ENCODE measurements around the gene MPHOSPH10. TPM values are rescaled to one million over a fixed set of nuclear protein-coding genes. Genes with fewer than 3 reads are reported as not detected.

The MPHOSPH10 gene
- total and polyA plus RNA-seq, 2 of the 13 experiments (the other 11 are each of a cell fraction or from before 2014, with no cell fraction given) = 37.8 to 137 TPM

GRCh38 chr2:71129902-71130151, 607 bp upstream of the MPHOSPH10 start (continued):
- TF ChIP-seq, protein P1, sequence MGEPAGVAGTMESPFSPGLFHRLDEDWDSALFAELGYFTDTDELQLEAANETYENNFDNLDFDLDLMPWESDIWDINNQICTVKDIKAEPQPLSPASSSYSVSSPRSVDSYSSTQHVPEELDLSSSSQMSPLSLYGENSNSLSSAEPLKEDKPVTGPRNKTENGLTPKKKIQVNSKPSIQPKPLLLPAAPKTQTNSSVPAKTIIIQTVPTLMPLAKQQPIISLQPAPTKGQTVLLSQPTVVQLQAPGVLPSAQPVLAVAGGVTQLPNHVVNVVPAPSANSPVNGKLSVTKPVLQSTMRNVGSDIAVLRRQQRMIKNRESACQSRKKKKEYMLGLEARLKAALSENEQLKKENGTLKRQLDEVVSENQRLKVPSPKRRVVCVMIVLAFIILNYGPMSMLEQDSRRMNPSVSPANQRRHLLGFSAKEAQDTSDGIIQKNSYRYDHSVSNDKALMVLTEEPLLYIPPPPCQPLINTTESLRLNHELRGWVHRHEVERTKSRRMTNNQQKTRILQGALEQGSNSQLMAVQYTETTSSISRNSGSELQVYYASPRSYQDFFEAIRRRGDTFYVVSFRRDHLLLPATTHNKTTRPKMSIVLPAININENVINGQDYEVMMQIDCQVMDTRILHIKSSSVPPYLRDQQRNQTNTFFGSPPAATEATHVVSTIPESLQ (CRISPR knock-in tag; conservative IDR thresholded peaks at IDR 0.05) = no peak
- TF ChIP-seq SPEN (CRISPR knock-in tag; IDR thresholded peaks at IDR 0.05; ENCODE audit: low read depth) (no peak), MBNL3 (CRISPR knock-in tag; conservative IDR thresholded peaks at IDR 0.05) (no peak), CAMTA2 (CRISPR knock-in tag; IDR thresholded peaks at IDR 0.05; ENCODE audit: borderline replicate concordance) (peak; percentile 41; the same call in 1 of the 2 replicates), SIX4 (CRISPR knock-in tag; IDR thresholded peaks at IDR 0.05) (no peak), KAT7 (CRISPR knock-in tag; IDR thresholded peaks at IDR 0.05; ENCODE audit: borderline replicate concordance) (no peak; the same call in 1 of the 2 replicates), ZMYM2 (CRISPR knock-in tag; IDR thresholded peaks at IDR 0.05) (no peak), ZNF552 (CRISPR knock-in tag; IDR thresholded peaks at IDR 0.05; ENCODE audit: borderline replicate concordance) (no peak), SALL2 (CRISPR knock-in tag; IDR thresholded peaks at IDR 0.05) (peak; percentile 55; the same call in 1 of the 2 replicates), JARID2 (CRISPR knock-in tag; IDR thresholded peaks at IDR 0.05; ENCODE audit: insufficient replicate concordance) (no peak), POGZ (CRISPR knock-in tag; IDR thresholded peaks at IDR 0.05) (no peak), ZMAT3 (CRISPR knock-in tag; conservative IDR thresholded peaks at IDR 0.05) (no peak), EEA1 (CRISPR knock-in tag; IDR thresholded peaks at IDR 0.05; ENCODE audit: borderline replicate concordance) (peak; percentile 94; the same call in 1 of the 2 replicates), GTF3A (CRISPR knock-in tag; conservative IDR thresholded peaks at IDR 0.05) (peak; percentile 59), ZNF460 (CRISPR knock-in tag; IDR thresholded peaks at IDR 0.05; ENCODE audit: borderline replicate concordance) (no peak; the same call in 1 of the 2 replicates)
- TF ChIP-seq, protein P2, sequence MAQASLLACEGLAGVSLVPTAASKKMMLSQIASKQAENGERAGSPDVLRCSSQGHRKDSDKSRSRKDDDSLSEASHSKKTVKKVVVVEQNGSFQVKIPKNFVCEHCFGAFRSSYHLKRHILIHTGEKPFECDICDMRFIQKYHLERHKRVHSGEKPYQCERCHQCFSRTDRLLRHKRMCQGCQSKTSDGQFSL (CRISPR knock-in tag; IDR thresholded peaks at IDR 0.05) = no peak; the same call in 1 of the 2 replicates
- TF ChIP-seq, protein P3, sequence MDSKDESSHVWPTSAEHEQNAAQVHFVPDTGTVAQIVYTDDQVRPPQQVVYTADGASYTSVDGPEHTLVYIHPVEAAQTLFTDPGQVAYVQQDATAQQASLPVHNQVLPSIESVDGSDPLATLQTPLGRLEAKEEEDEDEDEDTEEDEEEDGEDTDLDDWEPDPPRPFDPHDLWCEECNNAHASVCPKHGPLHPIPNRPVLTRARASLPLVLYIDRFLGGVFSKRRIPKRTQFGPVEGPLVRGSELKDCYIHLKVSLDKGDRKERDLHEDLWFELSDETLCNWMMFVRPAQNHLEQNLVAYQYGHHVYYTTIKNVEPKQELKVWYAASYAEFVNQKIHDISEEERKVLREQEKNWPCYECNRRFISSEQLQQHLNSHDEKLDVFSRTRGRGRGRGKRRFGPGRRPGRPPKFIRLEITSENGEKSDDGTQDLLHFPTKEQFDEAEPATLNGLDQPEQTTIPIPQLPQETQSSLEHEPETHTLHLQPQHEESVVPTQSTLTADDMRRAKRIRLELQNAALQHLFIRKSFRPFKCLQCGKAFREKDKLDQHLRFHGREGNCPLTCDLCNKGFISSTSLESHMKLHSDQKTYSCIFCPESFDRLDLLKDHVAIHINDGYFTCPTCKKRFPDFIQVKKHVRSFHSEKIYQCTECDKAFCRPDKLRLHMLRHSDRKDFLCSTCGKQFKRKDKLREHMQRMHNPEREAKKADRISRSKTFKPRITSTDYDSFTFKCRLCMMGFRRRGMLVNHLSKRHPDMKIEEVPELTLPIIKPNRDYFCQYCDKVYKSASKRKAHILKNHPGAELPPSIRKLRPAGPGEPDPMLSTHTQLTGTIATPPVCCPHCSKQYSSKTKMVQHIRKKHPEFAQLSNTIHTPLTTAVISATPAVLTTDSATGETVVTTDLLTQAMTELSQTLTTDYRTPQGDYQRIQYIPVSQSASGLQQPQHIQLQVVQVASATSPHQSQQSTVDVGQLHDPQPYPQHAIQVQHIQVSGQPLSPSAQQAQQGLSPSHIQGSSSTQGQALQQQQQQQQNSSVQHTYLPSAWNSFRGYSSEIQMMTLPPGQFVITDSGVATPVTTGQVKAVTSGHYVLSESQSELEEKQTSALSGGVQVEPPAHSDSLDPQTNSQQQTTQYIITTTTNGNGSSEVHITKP (CRISPR knock-in tag; IDR thresholded peaks at IDR 0.05; ENCODE audit: low read depth) = no peak
- TF ChIP-seq, protein P4, sequence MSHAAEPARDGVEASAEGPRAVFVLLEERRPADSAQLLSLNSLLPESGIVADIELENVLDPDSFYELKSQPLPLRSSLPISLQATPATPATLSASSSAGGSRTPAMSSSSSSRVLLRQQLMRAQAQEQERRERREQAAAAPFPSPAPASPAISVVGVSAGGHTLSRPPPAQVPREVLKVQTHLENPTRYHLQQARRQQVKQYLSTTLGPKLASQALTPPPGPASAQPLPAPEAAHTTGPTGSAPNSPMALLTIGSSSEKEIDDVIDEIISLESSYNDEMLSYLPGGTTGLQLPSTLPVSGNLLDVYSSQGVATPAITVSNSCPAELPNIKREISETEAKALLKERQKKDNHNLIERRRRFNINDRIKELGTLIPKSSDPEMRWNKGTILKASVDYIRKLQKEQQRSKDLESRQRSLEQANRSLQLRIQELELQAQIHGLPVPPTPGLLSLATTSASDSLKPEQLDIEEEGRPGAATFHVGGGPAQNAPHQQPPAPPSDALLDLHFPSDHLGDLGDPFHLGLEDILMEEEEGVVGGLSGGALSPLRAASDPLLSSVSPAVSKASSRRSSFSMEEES (CRISPR knock-in tag; IDR thresholded peaks at IDR 0.05) = no peak
- TF ChIP-seq, protein P5, sequence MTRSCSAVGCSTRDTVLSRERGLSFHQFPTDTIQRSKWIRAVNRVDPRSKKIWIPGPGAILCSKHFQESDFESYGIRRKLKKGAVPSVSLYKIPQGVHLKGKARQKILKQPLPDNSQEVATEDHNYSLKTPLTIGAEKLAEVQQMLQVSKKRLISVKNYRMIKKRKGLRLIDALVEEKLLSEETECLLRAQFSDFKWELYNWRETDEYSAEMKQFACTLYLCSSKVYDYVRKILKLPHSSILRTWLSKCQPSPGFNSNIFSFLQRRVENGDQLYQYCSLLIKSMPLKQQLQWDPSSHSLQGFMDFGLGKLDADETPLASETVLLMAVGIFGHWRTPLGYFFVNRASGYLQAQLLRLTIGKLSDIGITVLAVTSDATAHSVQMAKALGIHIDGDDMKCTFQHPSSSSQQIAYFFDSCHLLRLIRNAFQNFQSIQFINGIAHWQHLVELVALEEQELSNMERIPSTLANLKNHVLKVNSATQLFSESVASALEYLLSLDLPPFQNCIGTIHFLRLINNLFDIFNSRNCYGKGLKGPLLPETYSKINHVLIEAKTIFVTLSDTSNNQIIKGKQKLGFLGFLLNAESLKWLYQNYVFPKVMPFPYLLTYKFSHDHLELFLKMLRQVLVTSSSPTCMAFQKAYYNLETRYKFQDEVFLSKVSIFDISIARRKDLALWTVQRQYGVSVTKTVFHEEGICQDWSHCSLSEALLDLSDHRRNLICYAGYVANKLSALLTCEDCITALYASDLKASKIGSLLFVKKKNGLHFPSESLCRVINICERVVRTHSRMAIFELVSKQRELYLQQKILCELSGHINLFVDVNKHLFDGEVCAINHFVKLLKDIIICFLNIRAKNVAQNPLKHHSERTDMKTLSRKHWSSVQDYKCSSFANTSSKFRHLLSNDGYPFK (CRISPR knock-in tag; IDR thresholded peaks at IDR 0.05; ENCODE audit: borderline replicate concordance) = 0 out of 2 replicates have a peak, but pooled peaks have one; percentile 81
